GM12892 (cell line): ENCODE measurements around the gene ZDHHC17.

ENCODE experiments used
- POLR2A ChIP-seq: IDR thresholded peaks from 2 replicates; pipeline ENCODE4 v1.6.1; 2011; ENCODE audit warnings: low read depth, low read length, control low read depth
- POLR2AphosphoS5 ChIP-seq: IDR thresholded peaks from 2 replicates; pipeline ENCODE4 v1.6.1; 2011; ENCODE audit warnings: low read depth, low read length, control low read depth
- TAF1 ChIP-seq: IDR thresholded peaks from 2 replicates; pipeline ENCODE4 v1.6.1; 2011; ENCODE audit warnings: low read depth, mild to moderate bottlenecking, control low read depth, low read length, borderline replicate concordance

GRCh38 chr12:76714415-76714814 is 49.5 kb upstream of the ZDHHC17 start:
- TF ChIP-seq POLR2A = no peak
- no peak for TF ChIP-seq POLR2AphosphoS5
- TF ChIP-seq TAF1 = no peak
